GM20000 (cell line): ENCODE data around the gene SLC35D3.
A peak's percentile ranks its signal among the peaks of the same experiment; 100 is the strongest.

Experiments
- DNase-seq: peaks from one replicate; pipeline ENCODE4 v3.0.0; 2012; ENCODE audit warnings: low spot score
- TF ChIP-seq, protein P1 (sequence below): IDR thresholded peaks from 2 replicates; pipeline ENCODE4 v1.5.1; 2012; ENCODE audit warnings: mild to moderate bottlenecking, control low read depth; ENCODE audit errors: extremely low read depth, missing control alignments

Gene SLC35D3

DNA sequence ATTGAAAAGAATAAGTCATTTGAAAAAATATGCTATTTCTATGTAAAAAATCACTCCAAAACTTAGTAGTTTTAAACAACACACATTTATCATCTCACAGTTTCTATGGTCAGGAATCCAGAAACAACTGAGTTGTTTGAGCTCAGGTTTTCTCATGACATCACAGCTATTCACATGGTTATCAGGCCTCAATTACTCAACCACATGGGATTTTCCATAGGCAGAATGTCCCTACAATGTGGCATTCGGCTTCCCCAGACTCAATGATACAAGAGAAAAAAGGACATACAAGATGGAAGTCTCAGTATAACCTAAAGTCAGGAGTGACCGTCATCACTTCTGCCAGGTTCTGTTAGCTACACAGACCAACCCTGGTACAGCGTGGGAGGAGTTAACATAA is 3.4 kb upstream of the SLC35D3 start:
- no peak for DNase-seq

GRCh38 chr6:136920216-136920615 is 1.9 kb upstream of the SLC35D3 start:
- TF ChIP-seq, protein P1, sequence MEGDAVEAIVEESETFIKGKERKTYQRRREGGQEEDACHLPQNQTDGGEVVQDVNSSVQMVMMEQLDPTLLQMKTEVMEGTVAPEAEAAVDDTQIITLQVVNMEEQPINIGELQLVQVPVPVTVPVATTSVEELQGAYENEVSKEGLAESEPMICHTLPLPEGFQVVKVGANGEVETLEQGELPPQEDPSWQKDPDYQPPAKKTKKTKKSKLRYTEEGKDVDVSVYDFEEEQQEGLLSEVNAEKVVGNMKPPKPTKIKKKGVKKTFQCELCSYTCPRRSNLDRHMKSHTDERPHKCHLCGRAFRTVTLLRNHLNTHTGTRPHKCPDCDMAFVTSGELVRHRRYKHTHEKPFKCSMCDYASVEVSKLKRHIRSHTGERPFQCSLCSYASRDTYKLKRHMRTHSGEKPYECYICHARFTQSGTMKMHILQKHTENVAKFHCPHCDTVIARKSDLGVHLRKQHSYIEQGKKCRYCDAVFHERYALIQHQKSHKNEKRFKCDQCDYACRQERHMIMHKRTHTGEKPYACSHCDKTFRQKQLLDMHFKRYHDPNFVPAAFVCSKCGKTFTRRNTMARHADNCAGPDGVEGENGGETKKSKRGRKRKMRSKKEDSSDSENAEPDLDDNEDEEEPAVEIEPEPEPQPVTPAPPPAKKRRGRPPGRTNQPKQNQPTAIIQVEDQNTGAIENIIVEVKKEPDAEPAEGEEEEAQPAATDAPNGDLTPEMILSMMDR: no peak
- DNase-seq: peak; percentile 22

More for the DNA sequence above, 3.4 kb upstream of the SLC35D3 start:
- TF ChIP-seq, protein P1: no peak

DNA sequence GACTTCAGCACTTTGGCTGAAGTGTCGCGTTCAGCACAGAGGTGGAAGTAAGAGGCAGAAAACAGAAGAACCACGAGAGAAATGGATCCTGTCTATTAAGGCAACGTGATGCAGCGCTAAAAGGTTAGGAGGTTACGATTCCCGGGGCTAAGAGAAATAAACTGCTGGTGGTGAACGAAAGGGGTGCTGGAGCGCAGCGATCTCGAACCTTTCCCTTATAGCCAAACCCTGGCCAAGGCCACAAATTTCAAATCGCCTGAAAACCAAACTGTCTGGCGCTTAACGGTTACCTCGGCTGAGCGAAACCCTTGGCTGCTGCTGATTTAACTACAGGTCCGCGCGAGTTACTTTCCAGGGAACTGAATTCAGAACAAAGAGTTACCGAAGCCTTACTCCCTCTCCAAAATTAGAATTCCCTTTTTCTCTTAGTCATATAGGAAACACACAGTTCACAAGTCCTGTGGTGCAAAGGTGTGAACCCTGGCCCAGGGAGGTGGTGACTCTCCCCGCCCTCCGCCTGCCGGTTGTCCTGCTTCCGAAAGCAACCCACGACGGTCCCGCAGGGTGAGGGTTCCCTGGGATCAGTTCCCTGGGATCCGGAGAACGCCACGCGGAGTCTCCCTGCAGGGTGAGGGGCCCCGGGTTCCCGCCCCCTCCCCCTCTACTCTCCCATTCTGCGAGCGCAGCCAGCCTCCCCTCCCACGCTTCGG is 1.3 kb upstream of the SLC35D3 start:
- DNase-seq: peak; percentile 58
- TF ChIP-seq, protein P1: no peak

DNA sequence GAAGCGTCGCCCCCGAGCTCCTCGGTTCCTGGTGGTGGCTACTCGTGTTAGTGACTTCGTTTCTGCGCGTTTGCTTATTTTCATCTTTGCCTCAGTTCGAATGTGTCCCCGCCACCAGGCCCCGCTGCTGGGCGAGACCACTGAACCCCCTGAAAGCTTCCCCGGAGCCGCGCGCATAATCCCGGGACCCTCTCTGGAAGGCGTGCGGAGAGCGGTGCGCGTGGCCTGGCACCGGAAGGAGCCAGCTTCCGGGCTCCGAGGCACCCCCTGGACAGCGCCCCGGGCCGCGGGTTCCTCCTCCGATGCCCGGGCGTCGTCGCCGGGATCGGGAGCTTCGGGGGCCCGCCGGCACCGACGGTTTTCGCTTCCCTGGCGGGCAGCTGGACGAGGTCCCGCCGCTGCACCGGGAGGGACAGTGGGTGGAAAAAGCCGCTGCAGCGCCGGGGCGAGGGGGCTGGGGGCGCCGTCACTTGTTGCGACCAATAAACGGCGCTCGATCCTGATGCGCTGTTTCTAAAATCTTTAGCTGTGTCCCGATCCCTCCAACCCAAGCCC is 643 bp upstream of the SLC35D3 start:
- DNase-seq: peak; percentile 63
- TF ChIP-seq, protein P1: no peak

DNA sequence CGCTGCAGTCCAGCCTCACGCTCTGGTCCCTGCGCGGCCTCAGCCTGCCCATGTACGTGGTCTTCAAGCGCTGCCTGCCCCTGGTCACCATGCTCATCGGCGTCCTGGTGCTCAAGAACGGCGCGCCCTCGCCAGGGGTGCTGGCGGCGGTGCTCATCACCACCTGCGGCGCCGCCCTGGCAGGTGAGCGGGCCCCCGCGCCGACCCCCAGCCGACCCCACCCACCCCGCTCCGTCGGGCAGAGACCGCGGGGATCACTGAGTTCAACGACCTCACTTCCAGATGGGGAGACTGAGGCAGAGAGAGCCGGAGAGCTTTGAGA is 545 bp downstream of the SLC35D3 start:
- TF ChIP-seq, protein P1: no peak

GRCh38 chr6:136923116-136923953 is 1.2 kb downstream of the SLC35D3 start:
- peak; percentile 38 for DNase-seq
- TF ChIP-seq, protein P1: no peak

More for the DNA sequence above, 545 bp downstream of the SLC35D3 start:
- DNase-seq: no peak

DNA sequence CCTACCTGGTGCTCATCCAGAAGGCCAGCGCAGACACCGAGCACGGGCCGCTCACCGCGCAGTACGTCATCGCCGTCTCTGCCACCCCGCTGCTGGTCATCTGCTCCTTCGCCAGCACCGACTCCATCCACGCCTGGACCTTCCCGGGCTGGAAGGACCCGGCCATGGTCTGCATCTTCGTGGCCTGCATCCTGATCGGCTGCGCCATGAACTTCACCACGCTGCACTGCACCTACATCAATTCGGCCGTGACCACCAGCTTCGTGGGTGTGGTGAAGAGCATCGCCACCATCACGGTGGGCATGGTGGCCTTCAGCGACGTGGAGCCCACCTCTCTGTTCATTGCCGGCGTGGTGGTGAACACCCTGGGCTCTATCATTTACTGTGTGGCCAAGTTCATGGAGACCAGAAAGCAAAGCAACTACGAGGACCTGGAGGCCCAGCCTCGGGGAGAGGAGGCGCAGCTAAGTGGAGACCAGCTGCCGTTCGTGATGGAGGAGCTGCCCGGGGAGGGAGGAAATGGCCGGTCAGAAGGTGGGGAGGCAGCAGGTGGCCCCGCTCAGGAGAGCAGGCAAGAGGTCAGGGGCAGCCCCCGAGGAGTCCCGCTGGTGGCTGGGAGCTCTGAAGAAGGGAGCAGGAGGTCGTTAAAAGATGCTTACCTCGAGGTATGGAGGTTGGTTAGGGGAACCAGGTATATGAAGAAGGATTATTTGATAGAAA is 2.0 kb downstream of the SLC35D3 start:
- no peak for DNase-seq
- TF ChIP-seq, protein P1: no peak
